Choroid plexus epithelial cell (primary cell): Measurements from ENCODE around the gene RBMS1.

ENCODE experiments used
- DNase-seq: peaks from one replicate; pipeline ENCODE4 v3.0.0-alpha.2; 2010; ENCODE audit warnings: low read depth
- H3K4me3 ChIP-seq: 2 replicates; pipeline ENCODE4 v1.5.1; 2011; ENCODE audit warnings: low read depth, mild to moderate bottlenecking, control low read depth, low read length, moderate library complexity
- TF ChIP-seq, protein P1 (sequence below): conservative IDR thresholded peaks from 2 replicates; pipeline ENCODE4 v1.5.1; 2011; ENCODE audit warnings: low read depth, mild to moderate bottlenecking, control low read depth, inconsistent platforms, low read length, moderate library complexity

The RBMS1 gene

DNA sequence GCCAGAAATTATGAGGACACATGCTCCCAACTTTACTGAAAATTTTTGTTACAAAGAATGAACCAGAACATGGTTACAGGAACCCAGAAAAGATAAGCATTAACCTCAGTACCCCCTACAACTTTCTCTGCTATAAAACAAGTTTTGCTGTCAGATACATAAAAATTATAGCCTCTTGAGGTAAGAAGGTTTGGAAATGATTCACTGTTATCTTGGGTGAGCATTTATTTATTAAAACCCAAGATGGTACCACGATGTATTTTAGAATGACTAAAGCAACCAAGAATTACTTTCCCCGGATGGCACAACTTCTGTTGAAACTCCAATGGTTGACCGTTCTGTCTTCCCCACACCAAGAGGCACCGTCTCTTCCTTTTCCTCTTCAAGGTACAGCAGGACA lies 72.9 kb downstream of the RBMS1 start:
- H3K4me3 ChIP-seq: no peak overlapping the region
- no peak for DNase-seq
- TF ChIP-seq, protein P1, sequence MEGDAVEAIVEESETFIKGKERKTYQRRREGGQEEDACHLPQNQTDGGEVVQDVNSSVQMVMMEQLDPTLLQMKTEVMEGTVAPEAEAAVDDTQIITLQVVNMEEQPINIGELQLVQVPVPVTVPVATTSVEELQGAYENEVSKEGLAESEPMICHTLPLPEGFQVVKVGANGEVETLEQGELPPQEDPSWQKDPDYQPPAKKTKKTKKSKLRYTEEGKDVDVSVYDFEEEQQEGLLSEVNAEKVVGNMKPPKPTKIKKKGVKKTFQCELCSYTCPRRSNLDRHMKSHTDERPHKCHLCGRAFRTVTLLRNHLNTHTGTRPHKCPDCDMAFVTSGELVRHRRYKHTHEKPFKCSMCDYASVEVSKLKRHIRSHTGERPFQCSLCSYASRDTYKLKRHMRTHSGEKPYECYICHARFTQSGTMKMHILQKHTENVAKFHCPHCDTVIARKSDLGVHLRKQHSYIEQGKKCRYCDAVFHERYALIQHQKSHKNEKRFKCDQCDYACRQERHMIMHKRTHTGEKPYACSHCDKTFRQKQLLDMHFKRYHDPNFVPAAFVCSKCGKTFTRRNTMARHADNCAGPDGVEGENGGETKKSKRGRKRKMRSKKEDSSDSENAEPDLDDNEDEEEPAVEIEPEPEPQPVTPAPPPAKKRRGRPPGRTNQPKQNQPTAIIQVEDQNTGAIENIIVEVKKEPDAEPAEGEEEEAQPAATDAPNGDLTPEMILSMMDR: no peak

DNA sequence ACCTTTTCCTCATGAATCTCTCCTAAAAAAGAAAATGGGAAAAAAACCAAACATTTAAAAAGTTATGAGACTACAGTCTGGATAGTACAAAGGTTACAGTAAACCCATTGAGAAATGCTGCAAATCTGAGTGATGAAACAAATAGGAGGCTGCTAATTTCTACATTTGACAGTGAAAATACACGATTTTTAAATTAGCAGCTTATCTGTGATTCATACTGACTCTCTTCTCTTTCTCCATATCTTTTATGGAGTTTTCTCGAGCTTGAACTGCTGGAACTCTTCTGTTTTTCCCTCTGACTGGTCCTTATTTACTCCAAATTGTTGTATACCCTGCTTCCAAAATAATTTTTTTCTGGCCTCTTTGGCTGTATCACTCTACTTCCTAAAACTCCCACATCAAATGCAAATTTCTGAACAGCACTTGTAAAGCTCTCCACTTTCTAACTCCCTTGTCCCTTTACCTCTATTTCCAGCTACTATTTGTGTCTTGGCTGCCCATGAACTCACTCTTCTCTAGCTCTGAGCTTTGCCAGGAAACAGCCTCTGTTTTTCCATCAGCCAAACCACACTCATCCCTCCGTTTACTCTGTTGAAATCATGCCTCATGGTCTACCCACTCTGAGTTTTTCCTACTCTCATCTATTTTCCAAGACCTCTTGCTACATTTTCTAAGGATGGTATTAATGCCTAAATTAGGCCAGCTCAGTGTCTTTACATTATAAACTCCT lies 73.7 kb downstream of the RBMS1 start:
- peak; percentile 80 for DNase-seq

GRCh38 chr2:160418853-160419252 lies 74.8 kb downstream of the RBMS1 start:
- TF ChIP-seq, protein P1: no peak
- no peak for DNase-seq
- no peak overlapping the region for H3K4me3 ChIP-seq

More for the DNA sequence above, 73.7 kb downstream of the RBMS1 start:
- no peak overlapping the region for H3K4me3 ChIP-seq
- TF ChIP-seq, protein P1: no peak

GRCh38 chr2:160418398-160418765 lies 75.2 kb downstream of the RBMS1 start:
- DNase-seq: no peak
- no peak overlapping the region for H3K4me3 ChIP-seq
- TF ChIP-seq, protein P1: no peak

DNA sequence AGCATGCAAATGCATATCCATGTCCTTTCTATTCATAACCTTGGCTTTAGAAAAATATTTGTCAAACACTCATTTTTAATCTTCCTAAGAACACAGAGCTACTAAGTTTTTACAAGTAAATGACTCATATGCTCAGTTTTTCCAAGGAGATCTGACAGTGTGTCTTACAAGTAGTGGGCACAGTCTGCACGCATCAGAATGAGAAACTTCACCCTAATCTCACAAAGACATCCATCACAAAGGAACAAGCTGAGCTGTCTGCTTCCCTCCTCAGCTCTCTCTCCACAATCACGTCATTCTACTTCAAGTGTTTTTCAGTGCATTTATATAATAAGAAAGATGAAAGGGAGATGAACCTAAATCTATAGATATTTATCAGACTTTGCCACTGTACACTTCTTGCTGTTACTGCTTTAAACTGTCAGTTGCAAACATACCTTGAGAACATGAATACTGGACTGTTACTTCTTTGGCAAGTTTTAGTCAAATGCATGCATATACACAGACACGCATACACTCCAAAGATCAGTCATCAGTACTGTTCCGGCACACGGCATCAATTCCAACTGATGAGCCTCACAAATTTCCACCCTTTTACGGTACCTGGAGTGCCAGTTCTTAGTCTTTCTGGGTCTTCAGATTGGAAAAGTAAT lies 75.7 kb downstream of the RBMS1 start:
- peak; percentile 75 for DNase-seq
- no peak overlapping the region for H3K4me3 ChIP-seq
- TF ChIP-seq, protein P1: no peak

GRCh38 chr2:160415991-160416390 lies 77.6 kb downstream of the RBMS1 start:
- TF ChIP-seq, protein P1: no peak
- no peak for DNase-seq
- H3K4me3 ChIP-seq: no peak overlapping the region

DNA sequence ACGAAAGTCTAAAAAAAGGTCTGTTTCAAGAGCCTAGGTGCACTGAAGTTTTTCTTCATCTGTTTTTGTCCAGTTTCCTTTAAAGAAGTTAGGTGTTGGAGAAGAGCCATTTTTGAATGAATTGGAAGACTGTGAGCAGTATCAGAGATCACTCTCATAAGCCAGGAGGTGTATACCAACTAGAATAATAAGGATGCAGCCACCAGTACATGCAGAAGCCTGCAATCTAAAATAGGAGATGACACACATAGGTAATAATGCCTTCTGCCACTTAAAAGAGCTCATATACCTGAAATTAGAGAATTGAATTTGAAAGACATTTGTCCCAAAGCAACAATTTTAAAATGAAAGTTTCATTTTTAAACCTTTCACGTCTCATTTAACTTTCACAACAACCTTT lies 81.7 kb downstream of the RBMS1 start:
- DNase-seq: no peak
- no peak overlapping the region for H3K4me3 ChIP-seq
- TF ChIP-seq, protein P1: no peak
